ENCODE data around the gene YPEL1. TPM values are rescaled to one million over a fixed set of nuclear protein-coding genes. Genes with fewer than 3 reads are reported as not detected.

YPEL1 gene, protein sequence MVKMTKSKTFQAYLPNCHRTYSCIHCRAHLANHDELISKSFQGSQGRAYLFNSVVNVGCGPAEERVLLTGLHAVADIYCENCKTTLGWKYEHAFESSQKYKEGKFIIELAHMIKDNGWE
- total RNA-seq: 7.3 and 7.9 TPM in 2 replicates

DNA sequence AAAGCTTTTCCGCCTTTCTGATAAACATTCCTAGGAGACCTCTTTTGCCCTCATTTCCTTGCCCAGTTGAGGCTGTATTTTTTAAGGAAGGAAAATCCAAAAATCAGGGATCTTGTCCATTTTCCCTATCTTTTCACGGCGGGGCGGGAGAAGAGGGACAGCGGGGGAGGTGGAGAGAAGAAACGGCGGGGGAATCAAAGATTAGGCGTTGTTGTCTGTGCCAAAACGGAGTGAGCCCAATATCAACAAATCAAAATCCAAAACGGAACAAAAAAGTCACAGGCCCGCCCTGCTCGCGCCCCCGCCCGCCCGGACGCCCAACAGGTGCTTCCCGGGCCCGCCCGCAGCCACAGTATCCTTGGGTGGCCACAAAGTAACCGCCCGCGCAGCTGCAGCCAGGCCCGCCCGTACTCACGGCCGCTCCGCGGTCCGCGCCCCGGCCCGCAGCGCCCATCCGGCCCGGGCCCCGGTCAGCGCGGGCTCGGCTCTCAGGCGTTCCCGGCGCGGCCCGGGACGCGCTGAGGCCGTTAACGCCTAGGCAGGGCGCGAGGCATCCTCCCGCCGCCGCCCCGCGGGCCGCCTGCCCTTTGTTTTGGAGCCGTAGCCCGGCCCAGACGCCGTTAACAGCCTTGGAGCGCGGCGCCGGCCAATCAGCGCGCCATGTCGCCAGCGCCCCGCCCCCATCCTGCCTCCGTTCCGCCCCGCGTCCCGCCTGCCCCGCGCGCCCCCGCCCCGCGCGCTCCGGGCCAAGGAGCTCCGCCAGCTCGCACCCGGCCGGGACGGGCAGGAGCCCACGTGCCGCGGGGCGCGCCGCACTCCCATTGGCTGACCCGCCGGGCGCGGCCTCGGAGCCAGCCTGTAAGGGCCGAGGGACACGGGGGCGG, at the start of gene YPEL1:
Gene YPEL1 (minus strand): TSS at position 595 of the 884 bp plus-strand sequence. CDS start 25,050 bp downstream, outside the sequence.
- intact Hi-C loops (cut with micrococcal nuclease): loop anchor here (1.0 to 5.0 kb wide), 8 partner anchors 23 to 247 kb away; partner anchors contain the start of genes PPIL2, PPM1F and TOP3B

DNA sequence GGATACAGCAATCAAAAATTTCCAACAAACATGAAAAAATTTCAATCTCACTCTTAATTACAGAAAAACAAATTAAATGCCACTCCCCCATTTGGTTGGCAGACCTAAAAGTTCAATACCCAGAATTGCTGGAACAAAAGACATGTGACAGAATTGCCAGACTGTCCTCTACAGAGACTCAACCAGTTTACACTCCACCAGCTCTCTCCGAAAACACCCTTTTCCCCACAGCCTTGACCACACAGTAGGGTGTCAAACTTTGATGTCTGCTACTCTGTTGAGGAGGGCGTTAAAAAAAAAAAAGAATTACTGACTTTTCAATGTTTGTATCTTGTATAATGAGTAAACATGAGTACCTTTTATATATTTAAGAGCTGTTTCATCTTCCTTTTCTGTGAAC, 44.7 kb upstream of the YPEL1 start:
- intact Hi-C loops (cut with micrococcal nuclease): no loop called here

DNA sequence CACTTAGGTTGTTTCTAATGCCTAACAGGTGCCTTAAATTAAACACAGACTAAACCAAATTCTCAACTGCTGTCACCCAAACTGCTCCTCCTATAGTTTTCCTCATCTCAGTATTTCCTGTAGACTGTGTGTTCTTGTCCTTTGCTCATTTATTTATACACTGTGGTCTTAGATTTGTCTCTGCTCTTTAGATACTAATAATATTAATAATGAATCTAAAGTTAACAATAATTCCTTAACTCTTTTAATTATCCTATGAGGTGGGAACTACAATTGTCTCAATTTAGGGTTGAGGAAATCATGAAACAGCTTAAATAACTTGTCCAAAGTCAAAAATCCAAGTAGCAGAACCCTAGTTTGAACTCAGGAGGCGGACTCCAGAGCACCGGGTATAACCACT, 43.9 kb upstream of the YPEL1 start:
- intact Hi-C loops (cut with micrococcal nuclease): no loop called here

DNA sequence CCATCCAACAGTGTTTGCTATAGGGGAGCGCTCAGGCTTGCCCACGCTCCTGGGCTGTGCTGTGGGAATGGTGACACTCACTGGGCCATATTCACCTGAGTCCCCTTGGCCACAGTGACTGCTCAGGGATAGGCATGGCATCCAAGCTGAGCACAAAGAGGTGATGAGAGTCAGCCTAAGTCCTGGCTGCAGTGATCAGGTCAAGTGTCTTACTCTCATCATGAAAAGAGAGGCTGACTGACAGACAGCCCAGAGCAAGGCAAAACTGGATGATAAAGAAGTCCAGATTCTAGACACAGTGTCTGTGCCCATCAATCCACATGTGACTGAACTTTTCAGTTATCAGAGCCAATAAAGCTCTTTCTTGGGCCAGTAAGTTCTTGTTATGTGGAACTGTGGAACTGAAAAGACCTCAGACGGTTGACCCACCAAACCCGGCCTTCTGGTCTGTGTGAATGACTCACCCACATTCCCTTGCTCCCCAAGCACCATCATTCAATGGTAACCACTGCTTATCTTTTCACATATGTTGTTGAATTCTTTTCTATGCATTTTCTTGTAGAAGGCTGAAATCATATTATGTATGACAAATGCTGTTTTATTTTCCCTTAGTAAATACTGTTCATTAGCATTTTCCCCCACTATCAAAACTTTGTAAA, 43.2 kb upstream of the YPEL1 start:
- intact Hi-C loops (cut with micrococcal nuclease): no loop called here

DNA sequence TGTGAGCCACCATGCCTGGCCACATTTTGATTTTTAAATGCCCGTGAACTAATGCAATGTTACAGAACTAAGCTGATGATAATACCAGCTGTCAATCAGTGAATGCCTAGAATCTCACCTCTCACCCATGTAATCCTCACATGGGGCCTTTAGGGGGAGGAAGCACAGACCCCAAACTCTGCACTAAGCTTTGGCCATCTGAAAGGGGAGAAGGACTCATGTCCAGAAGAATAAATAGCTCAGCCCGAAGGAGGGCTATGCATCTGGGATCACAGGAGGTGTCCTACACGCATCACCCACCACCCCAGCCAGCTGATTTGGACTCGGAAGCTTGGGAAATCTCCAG, 36.0 kb upstream of the YPEL1 start:
- intact Hi-C loops (cut with micrococcal nuclease): no loop called here

DNA sequence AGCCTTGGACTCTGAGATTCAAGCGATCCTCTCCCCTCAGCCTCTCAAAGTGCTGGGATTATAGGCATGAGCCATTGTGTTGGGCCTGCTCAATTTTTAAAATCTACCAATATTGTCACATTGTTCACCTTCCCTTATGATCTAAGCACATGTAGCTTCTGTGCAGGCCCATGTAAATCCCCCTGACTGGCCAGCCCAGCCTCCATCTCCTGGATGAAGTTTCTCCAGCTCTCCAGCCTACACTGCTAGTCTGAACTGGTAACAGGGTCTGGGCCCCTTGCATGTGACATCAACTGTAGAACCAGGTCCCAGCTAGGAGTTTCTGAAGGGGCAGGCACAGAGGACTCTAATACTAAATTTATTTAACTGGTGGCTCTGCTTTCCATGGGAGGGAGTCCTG, 32.8 kb upstream of the YPEL1 start:
- intact Hi-C loops (cut with micrococcal nuclease): loop anchor here (5.0 kb wide), 1 partner anchor 1454 kb away; no protein-coding TSS in a partner anchor

DNA sequence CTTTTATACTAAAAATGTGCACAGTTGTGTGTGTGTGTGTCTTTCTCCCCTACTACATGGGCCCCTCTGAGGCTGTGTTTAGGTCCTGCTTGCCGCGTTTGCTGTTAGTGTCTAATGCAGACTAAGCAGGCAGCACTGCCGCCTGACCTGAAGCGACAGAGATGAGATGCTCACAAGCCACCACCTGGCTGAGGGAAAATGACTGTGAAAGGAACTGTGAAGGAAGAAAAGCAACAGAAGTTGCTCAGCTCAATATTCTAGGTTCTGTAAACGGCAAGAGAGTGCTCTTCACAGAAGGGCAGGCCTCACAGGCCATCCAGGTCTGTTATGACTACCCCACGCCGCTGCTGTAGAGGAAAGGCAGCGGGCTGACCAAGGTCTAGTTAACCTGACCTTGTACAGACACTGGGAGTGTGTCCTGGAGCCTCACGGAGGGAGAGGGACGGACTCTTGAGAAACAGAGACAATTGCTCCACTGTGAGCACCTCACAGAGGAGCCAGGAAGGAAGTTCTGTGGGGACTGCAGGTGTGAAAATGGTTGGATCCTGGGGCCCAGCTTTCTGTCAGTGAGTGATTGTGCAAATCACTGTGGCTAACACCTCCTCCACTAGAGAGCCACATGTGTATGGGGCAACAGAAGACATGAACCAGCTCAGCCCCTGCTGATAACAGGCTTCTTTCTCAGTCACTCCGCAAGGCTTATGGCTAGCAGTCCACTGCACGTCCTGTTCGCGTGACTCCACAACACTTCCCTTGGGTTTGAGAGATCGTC, 31.3 kb upstream of the YPEL1 start:
- intact Hi-C loops (cut with micrococcal nuclease): loop anchor here (1.0 to 5.0 kb wide), 2 partner anchors 49 to 1455 kb away; no protein-coding TSS in a partner anchor

DNA sequence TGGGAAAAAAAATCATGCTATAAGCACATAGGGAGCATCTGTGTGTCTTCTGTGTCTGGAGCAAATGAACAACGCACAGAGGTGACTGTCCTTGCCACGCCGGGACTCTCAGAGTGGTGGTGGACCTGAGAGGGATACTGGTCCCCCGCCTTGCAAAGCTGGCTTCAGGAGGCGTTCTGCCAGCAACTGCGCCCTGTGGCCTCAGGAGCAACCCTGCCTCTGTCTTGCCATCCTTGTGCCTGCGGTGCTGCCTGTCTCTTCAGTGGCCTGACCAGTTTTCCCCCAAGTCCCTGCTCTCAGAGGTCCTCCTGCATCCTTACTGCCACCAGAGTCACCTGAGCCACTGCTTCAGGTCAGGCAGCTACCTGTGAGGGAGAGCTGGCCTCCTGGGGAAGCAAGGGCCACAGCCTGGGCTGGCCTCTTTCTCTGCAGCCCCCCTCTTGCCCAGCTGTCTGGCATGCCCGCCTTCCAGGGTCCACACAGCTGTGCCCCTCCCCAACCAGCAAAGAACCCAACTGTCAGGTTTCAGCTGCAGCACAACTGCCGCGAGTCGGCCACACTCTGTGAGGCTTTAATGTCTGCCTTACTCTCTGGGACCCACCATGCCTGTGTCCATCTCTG, 30.4 kb upstream of the YPEL1 start:
- intact Hi-C loops (cut with micrococcal nuclease): loop anchor here (5.0 kb wide), 1 partner anchor 1456 kb away; no protein-coding TSS in a partner anchor

DNA sequence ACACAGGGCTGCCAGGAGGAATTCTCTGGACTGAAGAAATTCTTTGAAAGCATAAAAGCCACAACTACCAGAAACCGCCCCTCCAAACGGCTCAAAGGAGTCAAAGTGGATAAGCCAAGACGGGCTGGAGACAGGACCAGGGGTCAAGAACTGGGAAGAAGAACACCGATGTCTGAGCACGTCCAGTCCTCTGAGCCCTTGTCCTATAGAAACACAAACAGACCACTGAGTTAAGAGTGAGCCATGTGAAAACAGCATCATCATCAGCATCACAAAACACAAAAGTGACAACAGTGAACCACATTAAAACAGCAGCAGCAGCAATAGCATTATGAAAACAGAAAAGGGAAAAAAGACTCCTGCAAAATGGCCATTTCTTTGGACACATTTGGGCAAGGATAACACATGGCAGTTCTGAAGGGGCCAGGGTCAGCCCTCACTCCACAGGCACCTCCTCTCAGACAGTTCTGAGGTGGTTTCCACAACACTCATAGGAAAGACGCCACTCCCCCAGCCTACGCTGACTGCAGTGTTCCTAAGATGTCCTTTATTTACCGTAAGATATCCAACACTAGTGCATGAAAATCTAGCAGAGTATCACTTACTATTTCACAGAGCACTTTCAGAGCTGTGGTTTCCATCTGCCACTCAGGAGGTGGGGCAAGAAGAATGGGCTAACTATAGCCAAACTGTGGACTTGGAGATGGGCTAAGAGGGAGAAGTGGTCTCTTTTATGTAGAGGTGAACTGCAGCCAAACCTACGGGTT, 28.6 kb upstream of the YPEL1 start:
- intact Hi-C loops (cut with micrococcal nuclease): no loop called here

DNA sequence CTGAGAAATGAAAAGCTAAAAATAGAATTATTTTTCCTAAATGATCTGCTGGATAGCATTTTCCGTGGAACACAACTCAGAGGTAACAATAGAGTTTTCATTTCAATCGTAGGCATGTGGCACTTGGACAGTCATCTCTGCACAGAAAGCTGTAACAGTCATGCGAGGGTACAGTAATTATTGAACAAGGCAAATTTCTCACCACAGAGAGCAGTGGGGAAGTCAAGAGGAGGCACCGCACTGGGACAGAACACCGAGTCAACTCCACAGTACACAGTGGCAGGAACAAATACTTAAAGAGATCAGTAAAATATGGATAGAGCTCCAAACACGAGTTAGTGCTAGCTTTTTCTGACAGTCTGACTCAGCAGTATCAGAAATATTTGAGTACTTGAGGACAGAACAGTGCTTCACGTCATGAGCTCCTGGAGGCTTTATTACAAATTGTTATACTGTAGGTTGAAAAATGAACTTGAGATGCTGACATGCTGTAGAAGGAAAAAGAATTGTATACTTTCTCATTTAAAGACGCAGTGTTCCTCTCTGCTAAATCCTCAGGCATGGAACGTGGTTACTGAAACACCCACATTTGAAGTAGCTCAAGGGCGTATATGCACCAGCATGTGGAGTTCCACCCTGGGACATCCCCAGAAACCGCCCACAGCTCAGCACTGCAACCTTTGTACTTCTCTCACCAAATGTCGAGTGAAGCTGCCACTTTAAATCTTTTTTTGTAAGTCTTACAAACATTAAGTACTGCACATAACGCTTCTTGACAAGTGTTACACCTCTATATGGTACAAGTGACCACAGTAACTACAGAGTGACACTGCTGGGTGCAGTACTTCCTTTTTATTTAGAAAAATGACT, 27.4 kb upstream of the YPEL1 start:
- intact Hi-C loops (cut with micrococcal nuclease): loop anchor here (1.0 kb wide), 5 partner anchors 28 to 104 kb away; partner anchors contain the start of genes MAPK1, PPIL2 and YPEL1

DNA sequence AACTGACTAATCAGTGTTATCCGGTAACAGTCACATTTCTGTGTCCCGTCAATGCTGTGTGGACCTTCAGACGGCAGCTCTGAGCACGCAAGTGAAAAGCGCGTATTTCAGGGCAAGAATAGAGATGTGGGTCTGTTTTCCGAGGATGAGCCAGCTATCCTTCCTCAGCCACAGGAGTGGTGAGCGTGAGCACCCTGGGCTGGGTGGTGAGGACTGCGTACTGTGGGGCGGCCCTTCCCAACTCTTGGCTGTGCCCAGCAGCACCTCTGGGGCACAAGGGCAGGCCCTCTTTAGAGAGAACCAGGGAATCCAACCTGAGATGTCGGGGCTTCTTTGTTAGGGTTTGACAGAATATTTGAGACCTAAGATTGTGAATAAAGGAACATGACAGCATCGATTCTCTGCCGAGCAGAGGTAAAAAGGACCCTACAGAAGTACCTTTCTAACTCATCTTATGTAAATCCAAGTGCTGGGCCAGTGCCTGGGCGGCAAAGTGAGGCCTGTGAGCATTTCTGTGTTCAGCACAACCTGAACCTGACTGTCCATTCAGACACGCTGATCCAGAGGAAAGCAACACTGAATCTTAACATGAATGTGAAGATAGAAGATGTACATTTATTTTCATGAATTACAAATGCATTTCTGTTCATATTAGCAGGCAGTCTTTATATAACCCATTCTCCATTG, 26.5 kb upstream of the YPEL1 start:
- intact Hi-C loops (cut with micrococcal nuclease): no loop called here

DNA sequence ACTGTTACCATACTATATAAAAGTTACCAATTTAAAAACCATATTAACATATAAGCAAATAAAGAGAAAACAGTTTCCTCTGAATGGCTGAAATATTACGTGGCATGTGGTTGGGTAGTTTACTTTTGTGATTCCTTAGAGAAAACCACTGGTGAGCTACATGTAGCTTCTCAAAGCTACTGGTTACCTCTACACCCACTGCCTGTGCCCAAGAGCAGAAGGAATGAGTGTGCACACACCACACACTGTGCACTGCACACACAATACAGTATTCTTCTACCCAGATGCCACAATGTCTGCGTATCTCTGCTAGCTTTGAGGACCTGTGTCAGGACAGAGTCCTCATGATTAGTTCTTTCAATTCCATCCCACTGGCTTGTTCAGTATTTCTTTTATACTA, 25.5 kb upstream of the YPEL1 start:
- intact Hi-C loops (cut with micrococcal nuclease): no loop called here

DNA sequence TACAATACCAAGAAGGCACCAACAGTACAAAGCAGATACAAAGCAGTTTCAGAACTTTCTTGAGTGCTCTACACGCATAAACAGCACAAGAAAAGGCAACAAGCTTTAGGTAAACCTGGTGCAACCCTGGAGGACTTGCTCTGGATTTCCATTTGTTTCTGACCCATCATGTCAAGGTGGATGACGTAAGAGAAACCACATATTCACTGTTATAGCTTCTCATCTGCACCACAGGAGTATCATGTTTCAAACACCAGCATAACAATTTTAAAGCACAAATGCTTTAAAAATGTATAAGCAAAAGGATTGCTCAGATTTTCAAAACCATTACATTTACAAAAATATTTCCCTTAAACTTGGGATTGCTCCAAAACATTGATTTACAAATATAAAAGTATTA, 25.0 kb upstream of the YPEL1 start:
- intact Hi-C loops (cut with micrococcal nuclease): no loop called here

DNA sequence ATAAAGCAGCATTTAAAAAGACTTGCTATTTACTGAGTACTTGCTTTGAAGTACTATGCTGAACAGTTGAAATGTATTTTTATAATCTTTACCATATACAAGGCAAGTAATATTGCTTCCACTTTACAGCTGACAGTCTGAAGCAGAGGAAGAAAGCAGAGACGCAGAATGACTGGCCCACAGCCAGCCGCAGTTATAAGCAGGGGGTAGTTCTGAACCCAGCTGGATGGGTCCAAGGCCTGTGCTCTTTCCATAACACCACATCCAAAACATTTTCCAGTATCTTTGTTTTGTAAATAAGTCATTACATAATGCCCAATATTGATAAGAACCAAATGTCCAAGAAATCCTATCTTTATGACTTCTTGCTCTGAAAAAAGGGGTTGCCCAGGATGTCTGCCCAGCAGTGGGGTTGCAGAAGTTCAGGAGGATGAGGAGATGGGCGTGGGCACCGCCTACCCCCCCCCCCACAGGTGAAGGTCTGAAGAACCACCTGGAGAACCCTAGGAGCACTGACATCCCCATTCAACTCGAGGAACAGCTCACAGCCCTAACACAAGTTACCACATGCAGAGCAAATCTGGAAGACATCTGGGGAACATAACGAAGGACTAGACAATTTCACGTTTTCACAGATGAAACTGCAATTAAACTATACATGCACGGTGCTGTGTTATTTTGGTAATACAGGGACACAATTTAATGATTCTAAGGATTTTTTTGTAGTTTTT, 24.2 kb upstream of the YPEL1 start:
- intact Hi-C loops (cut with micrococcal nuclease): no loop called here

DNA sequence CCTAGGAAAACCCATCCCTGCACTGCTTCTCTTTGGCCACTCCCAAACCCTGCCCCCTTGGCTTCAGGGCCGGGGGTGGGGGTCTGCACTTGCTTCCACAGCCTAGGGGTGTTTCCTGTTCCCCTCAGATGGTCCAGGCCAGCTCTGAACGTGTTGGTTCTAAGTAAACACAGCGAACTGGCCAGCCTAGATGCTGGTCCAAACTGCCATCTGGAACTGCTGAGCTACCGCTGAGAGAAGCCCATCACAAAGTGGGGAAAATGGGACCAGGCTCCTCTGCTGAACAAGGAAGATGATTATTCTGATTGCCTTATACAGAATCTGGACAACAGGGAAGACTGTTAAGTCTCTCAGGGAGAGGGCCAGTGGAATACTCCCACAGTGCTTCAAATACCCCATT, 23.5 kb upstream of the YPEL1 start:
- intact Hi-C loops (cut with micrococcal nuclease): no loop called here

DNA sequence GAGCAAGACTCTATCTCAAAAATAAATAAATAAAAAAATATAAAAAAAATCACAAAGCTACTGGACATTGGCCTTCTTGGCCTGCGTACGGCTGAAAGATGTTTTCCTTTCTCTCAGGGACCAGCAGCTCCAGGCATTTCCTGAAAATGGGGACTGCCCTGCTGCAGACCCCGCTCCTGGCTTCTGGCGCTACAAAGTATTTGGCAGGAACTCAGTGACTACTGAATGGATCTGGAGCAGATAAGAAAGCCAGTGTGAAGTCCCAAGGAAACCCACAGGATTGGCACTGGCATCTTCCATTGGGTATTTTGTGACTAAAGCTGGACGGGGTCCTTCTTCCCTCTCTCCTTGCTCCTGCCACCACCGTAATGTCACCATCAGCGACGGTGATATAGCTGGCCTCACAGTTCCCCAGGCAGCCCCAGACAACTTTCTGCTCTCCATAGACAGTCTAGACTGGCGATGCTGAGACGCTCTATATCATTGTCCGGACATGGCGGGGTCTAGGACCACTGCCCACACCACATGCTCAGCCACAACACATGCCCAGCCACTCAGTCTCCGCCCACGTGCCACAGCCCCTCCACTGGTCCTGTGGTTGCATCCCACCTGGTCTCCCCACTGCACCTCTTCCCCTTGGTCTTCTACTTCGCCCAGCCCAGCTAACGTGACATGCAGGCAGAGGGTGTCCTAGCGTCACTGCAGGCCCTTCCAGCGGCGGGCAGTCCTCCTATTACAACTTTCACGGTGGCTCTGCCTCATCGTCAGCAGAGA, 22.7 kb upstream of the YPEL1 start:
- intact Hi-C loops (cut with micrococcal nuclease): no loop called here

DNA sequence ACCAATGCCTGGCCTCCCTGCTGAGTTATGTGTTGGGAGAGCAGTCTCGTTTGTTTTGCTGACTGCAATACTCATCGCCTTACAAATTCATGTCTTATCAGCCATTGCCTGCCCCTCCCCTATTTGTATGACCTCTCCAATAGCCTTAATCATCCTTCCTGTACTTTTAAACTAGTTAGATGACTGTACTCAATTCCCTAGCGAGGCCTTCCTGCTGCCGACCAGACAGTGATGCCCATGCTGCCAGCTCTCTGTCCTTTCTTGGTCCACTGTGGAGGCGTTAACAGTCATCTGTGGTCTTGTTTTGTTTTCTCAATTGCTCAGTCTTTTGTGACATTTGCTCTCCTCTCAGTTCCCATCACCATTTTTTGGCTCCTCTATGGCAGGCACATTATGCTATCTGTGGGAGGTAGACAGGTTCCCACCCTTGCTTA, 20.3 kb upstream of the YPEL1 start:
- intact Hi-C loops (cut with micrococcal nuclease): no loop called here
